Measurements from ENCODE around the gene BMP2. TPM values are rescaled to one million over a fixed set of nuclear protein-coding genes. Genes with fewer than 3 reads are reported as not detected.

BMP2 gene
- total RNA-seq, 2 donors from 2014 or later, result 13.5 to 14.8 TPM

- intact Hi-C loops (cut with DNase I), result no loop called here
- H3K27me3 ChIP-seq, result no peaks in the 10 kb centered on the region
- DNase-seq (peak in 1 of 4 donors; percentile 27), ATAC-seq (peak; percentile 63)
- H3K4me1 ChIP-seq, result peaks cover 28% of the 10 kb centered on the region
- no peak for TF ChIP-seq CTCF (IDR thresholded peaks at IDR 0.05)
- no peak for TF ChIP-seq POLR2A (IDR thresholded peaks at IDR 0.05)
- no peaks in the 10 kb centered on the region for H3K9me3 ChIP-seq
- peak overlapping the region in 3 of 4 donors; percentile 14 to 51 (median 48) for H3K27ac ChIP-seq
- WGBS, 2 donors, result 40 to 45% methylated on average over 8 of the region's 8 CpGs
- H3K4me3 ChIP-seq, result no peak overlapping the region
- H3K36me3 ChIP-seq (replicated peaks in 1 of 2; ENCODE audit: insufficient read depth in 1 of 2, low read depth in 2 of 2), result no peaks in the 10 kb centered on the region
Observed at GRCh38 chr20:6735942-6736845, 31.3 kb upstream of the BMP2 start.

GRCh38 chr20:6739406-6739805 is 28.1 kb upstream of the BMP2 start:
- DNase-seq (peak in 1 of 4 donors; percentile 19), ATAC-seq (peak; percentile 38)
- WGBS, 2 donors, result 10 to 12% methylated on average over 1 of the region's 1 CpG
- Histone ChIP-seq H3K36me3 (replicated peaks in 1 of 2; ENCODE audit: insufficient read depth in 1 of 2, low read depth in 2 of 2) (no peaks in the 10 kb centered on the region), H3K4me1 (peaks cover 28% of the 10 kb centered on the region), H3K27me3 (no peaks in the 10 kb centered on the region), H3K4me3 (no peak overlapping the region), H3K9me3 (no peaks in the 10 kb centered on the region), H3K27ac (no peak overlapping the region)
- TF ChIP-seq POLR2A (IDR thresholded peaks at IDR 0.05), result no peak
- no peak for TF ChIP-seq CTCF (IDR thresholded peaks at IDR 0.05)
- intact Hi-C loops (cut with DNase I), result no loop called here

- intact Hi-C loops (cut with DNase I), result no loop called here
- no peak for ATAC-seq
Observed at GRCh38 chr20:6740096-6740495, 27.4 kb upstream of the BMP2 start.

GRCh38 chr20:6744180-6744579 is 23.3 kb upstream of the BMP2 start:
- Histone ChIP-seq H3K9me3 (no peaks in the 10 kb centered on the region), H3K27ac (no peak overlapping the region), H3K4me3 (no peak overlapping the region), H3K4me1 (peaks cover 9% of the 10 kb centered on the region), H3K36me3 (replicated peaks in 1 of 2; ENCODE audit: insufficient read depth in 1 of 2, low read depth in 2 of 2) (no peaks in the 10 kb centered on the region), H3K27me3 (no peaks in the 10 kb centered on the region)
- DNase-seq, result no peak
- ATAC-seq, result no peak
- WGBS, 2 donors, result 100% methylated on average over 1 of the region's 1 CpG
- TF ChIP-seq CTCF (IDR thresholded peaks at IDR 0.05) (no peak), POLR2A (IDR thresholded peaks at IDR 0.05) (no peak)
- intact Hi-C loops (cut with DNase I), result no loop called here

More at GRCh38 chr20:6740096-6740495, 27.4 kb upstream of the BMP2 start:
- Histone ChIP-seq H3K4me3 (no peak overlapping the region), H3K9me3 (no peaks in the 10 kb centered on the region), H3K27ac (no peak overlapping the region), H3K27me3 (no peaks in the 10 kb centered on the region), H3K4me1 (peaks cover 28% of the 10 kb centered on the region), H3K36me3 (replicated peaks in 1 of 2; ENCODE audit: insufficient read depth in 1 of 2, low read depth in 2 of 2) (no peaks in the 10 kb centered on the region)
- WGBS, 2 donors, result 68 to 75% methylated on average over 3 of the region's 3 CpGs
- TF ChIP-seq CTCF (IDR thresholded peaks at IDR 0.05), result no peak
- TF ChIP-seq POLR2A (IDR thresholded peaks at IDR 0.05), result no peak
- DNase-seq, result no peak

Measured in body of pancreas (tissue), 4 donors.